GM19438 (cell line): Measurements from ENCODE around the gene BRF1.

Source experiments
- ATAC-seq: cut with Tn5 transposase; IDR thresholded peaks from one replicate; pipeline ENCODE4 v1.9.1; 2021; ENCODE audit warnings: low read depth; ENCODE audit not compliant: unreplicated experiment

The BRF1 gene

GRCh38 chr14:105269405-105269804 lies 31.4 kb downstream of the BRF1 start:
- ATAC-seq, result no peak

GRCh38 chr14:105268736-105269354 lies 32.0 kb downstream of the BRF1 start:
- ATAC-seq, result no peak

- no peak for ATAC-seq
Observed at GRCh38 chr14:105267820-105268548, 32.8 kb downstream of the BRF1 start.

GRCh38 chr14:105261781-105262180 lies 39.0 kb downstream of the BRF1 start:
- no peak for ATAC-seq

- ATAC-seq, result no peak
Observed at GRCh38 chr14:105260959-105261358, 39.8 kb downstream of the BRF1 start.

GRCh38 chr14:105258846-105259245 lies 42.0 kb downstream of the BRF1 start:
- ATAC-seq, result no peak

GRCh38 chr14:105257464-105257863 lies 43.3 kb downstream of the BRF1 start:
- no peak for ATAC-seq

GRCh38 chr14:105256292-105256960 lies 44.4 kb downstream of the BRF1 start:
- ATAC-seq, result no peak

GRCh38 chr14:105255021-105255507 lies 45.7 kb downstream of the BRF1 start:
- no peak for ATAC-seq

- no peak for ATAC-seq
Observed at GRCh38 chr14:105253329-105253682, 47.5 kb downstream of the BRF1 start.

GRCh38 chr14:105252552-105253328 lies 48.1 kb downstream of the BRF1 start:
- ATAC-seq, result no peak

GRCh38 chr14:105251920-105252319 lies 48.9 kb downstream of the BRF1 start:
- no peak for ATAC-seq

- ATAC-seq, result no peak
Observed at GRCh38 chr14:105250986-105251385, 49.8 kb downstream of the BRF1 start.

- no peak for ATAC-seq
Observed at GRCh38 chr14:105250008-105250366, 50.8 kb downstream of the BRF1 start.

GRCh38 chr14:105249182-105250007 lies 51.4 kb downstream of the BRF1 start:
- ATAC-seq, result no peak

GRCh38 chr14:105248368-105249181 lies 52.2 kb downstream of the BRF1 start, which contains the start of gene BTBD6:
BTBD6 (plus strand) TSS chr14:105248533; CDS start chr14:105248712, 179 bp downstream.
- ATAC-seq, result peak; percentile 77

- ATAC-seq, result peak; percentile 10
Observed at GRCh38 chr14:105247715-105248367, 53.0 kb downstream of the BRF1 start.

GRCh38 chr14:105247026-105247425 lies 53.8 kb downstream of the BRF1 start:
- ATAC-seq, result no peak

- ATAC-seq, result no peak
Observed at GRCh38 chr14:105244334-105244733, 56.5 kb downstream of the BRF1 start.
